ENCODE data around the gene KLF16.

Gene KLF16

GRCh38 chr19:1807695-1808394, 55.5 kb downstream of the KLF16 start:
- no peak for DNase-seq (ENCODE audit: low read depth in 2 of 2)

GRCh38 chr19:1807030-1807694, 56.2 kb downstream of the KLF16 start:
- DNase-seq (ENCODE audit: low read depth in 2 of 2), result no peak

- no peak for DNase-seq (ENCODE audit: low read depth in 2 of 2)
These were observed 57.0 kb downstream of the KLF16 start for GRCh38 chr19:1806184-1807029.

DNA sequence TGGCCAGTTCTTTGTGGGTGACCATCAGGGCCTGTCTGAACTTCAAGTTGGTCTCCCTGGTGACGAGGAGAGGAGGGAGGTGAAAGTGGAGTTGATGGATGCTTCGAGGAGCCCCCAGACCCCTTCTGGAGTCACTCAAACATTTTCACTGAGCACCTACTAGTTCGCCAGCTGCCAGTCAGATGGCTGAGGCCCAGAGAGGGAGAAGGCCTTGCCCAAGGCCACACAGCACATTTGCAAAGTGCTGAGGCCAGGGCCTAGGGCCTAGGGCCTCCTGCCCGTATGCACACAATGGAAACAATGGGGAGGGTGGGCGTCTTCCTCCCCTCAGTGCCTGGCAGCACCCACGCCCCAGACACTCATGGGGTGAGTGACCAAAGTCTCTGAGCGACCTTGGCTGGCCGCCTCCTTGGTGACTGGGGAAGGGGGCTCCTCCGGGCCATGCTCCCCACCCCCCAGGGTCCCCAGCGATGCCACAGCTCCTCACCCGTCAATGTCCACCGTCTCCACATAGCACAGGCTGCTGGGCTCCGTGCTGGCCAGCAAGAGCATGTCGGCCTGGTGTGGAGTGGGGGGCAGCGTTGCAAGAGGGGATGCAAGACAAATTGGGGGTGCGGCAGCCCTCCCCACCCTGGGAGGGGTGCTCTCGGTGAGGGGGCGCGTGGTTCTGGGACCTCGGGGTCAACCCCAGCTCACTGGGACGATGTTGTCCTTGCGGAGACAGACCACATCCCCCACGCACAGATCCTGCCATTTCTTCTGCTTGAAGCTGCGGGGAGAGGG, 57.8 kb downstream of the KLF16 start:
- DNase-seq (ENCODE audit: low read depth in 2 of 2), result no peak

DNA sequence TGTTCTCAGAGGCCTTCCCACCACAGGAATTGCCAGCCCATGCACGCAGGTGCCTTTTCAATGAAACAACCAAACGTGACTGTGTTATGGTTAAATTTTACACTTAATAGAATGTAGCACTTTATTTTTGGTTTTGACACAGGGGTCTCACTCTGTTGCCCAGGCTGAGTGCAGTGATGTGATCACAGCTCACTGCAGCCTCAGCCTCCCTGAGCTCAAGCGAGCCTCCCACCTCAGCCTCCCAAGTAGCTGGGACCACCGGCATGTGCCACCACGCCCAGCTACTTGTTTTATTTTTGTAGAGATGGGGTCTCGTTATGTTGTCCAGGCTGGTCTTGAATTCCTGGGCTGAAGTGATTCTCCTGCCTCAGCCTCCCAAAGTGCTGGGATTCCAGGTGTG, 58.5 kb downstream of the KLF16 start:
- DNase-seq (ENCODE audit: low read depth in 2 of 2), result no peak

All from stimulated activated CD8-positive, alpha-beta memory T cell treated with anti-CD3 and anti-CD28 coated beads, Interleukin-2, amount 100 ng/mL, for 48 hours (primary cell).